ENCODE results near the gene PRDM16.

PRDM16 gene

GRCh38 chr1:3116560-3116959, 47.6 kb downstream of the PRDM16 start:
- ChIA-PET CTCF (no interaction called here), POLR2A (ENCODE audit: low non-redundant PET) (no interaction called here)
- DNase-seq (ENCODE audit: low spot score): no peak

DNA sequence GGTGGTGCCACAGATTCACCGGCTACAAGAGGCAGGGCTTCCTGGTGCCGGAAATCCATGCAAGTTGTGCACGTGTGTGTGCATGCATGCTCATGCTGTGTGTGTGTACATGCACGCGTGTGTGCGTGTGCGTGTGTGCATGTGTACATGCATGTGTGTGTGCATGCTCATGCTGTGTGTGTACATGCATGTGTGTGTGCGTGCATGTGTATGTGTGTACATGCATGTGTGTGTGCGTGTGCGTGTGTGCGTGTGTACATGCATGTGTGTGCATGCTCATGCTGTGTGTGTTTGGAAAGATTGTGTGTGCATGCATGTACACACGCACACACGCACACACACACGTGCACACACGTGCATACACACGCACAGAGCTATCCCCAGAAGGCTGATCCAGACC, 48.9 kb downstream of the PRDM16 start:
- TF ChIP-seq, protein P1, sequence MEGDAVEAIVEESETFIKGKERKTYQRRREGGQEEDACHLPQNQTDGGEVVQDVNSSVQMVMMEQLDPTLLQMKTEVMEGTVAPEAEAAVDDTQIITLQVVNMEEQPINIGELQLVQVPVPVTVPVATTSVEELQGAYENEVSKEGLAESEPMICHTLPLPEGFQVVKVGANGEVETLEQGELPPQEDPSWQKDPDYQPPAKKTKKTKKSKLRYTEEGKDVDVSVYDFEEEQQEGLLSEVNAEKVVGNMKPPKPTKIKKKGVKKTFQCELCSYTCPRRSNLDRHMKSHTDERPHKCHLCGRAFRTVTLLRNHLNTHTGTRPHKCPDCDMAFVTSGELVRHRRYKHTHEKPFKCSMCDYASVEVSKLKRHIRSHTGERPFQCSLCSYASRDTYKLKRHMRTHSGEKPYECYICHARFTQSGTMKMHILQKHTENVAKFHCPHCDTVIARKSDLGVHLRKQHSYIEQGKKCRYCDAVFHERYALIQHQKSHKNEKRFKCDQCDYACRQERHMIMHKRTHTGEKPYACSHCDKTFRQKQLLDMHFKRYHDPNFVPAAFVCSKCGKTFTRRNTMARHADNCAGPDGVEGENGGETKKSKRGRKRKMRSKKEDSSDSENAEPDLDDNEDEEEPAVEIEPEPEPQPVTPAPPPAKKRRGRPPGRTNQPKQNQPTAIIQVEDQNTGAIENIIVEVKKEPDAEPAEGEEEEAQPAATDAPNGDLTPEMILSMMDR (conservative IDR thresholded peaks at IDR 0.05; ENCODE audit: low read depth): no peak
- DNase-seq (ENCODE audit: low spot score): no peak
- no peak overlapping the region for H3K27ac ChIP-seq
- POLR2A ChIA-PET (ENCODE audit: low non-redundant PET): no interaction called here
- CTCF ChIA-PET: no interaction called here

More at GRCh38 chr1:3116560-3116959, 47.6 kb downstream of the PRDM16 start:
- TF ChIP-seq, protein P1 (conservative IDR thresholded peaks at IDR 0.05; ENCODE audit: low read depth): no peak
- H3K27ac ChIP-seq: no peak overlapping the region

DNA sequence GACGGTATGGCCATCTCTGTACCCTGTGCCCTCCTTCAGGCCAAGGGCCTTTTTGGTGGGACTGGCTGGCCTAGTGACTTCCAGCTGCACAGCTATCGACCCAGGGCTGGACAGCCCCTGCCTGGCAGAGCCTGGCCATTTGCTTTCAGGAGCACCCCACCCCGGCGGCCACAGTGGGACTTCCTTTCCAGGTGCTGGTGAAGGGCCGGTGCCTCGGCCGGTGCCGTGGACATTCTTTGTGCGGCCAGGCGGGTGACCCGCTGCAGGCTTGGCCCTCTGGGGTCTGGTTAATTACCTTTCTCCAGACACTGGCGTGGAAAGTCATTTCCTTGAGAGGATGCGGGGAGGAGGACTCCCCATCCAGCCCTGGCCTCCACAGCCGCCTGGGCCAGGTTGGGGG, 50.1 kb downstream of the PRDM16 start:
- TF ChIP-seq, protein P1 (conservative IDR thresholded peaks at IDR 0.05; ENCODE audit: low read depth): no peak
- ChIA-PET CTCF (no interaction called here), POLR2A (ENCODE audit: low non-redundant PET) (no interaction called here)
- no peak for DNase-seq (ENCODE audit: low spot score)
- no peak overlapping the region for H3K27ac ChIP-seq

- ChIA-PET CTCF (interaction anchor here (0.6 kb wide), 1 partner anchor 297 kb away, joined by 3 read pairs; no protein-coding TSS in a partner anchor), POLR2A (ENCODE audit: low non-redundant PET) (no interaction called here)
Observed at GRCh38 chr1:3119725-3120124, 50.7 kb downstream of the PRDM16 start.

GRCh38 chr1:3120140-3120539, 51.1 kb downstream of the PRDM16 start:
- no peak overlapping the region for H3K27ac ChIP-seq
- TF ChIP-seq, protein P1 (conservative IDR thresholded peaks at IDR 0.05; ENCODE audit: low read depth): no peak
- no peak for DNase-seq (ENCODE audit: low spot score)
- CTCF ChIA-PET: interaction anchor here (0.6 kb wide), 1 partner anchor 297 kb away, joined by 3 read pairs; no protein-coding TSS in a partner anchor
- POLR2A ChIA-PET (ENCODE audit: low non-redundant PET): no interaction called here

More at GRCh38 chr1:3119725-3120124, 50.7 kb downstream of the PRDM16 start:
- H3K27ac ChIP-seq: no peak overlapping the region
- DNase-seq (ENCODE audit: low spot score): no peak
- TF ChIP-seq, protein P1 (conservative IDR thresholded peaks at IDR 0.05; ENCODE audit: low read depth): no peak

DNA sequence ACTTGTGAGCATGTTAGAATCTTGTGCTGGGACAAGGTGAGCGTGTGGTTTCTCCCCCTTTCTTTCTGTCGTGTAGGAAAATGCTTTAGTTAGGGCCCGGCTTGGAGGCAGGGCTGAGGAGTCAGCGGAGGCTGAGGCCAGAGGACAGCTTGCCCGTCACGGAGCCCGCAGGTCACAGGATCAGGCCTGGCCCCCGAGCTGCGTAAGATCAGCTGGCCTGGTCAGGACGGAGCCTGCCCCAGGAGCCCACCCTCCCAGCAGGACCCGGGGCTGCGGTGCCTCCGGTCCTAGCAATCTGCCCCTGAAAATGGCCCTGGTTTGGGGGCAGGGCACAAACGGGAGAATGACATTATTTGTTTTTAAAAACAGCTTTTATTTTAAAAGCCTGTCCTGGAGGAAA, 52.0 kb downstream of the PRDM16 start:
- TF ChIP-seq, protein P1 (conservative IDR thresholded peaks at IDR 0.05; ENCODE audit: low read depth): no peak
- ChIA-PET POLR2A (ENCODE audit: low non-redundant PET) (no interaction called here), CTCF (no interaction called here)
- no peak overlapping the region for H3K27ac ChIP-seq
- no peak for DNase-seq (ENCODE audit: low spot score)
